ENCODE data around the gene PIP5K1B.

PIP5K1B gene

DNA sequence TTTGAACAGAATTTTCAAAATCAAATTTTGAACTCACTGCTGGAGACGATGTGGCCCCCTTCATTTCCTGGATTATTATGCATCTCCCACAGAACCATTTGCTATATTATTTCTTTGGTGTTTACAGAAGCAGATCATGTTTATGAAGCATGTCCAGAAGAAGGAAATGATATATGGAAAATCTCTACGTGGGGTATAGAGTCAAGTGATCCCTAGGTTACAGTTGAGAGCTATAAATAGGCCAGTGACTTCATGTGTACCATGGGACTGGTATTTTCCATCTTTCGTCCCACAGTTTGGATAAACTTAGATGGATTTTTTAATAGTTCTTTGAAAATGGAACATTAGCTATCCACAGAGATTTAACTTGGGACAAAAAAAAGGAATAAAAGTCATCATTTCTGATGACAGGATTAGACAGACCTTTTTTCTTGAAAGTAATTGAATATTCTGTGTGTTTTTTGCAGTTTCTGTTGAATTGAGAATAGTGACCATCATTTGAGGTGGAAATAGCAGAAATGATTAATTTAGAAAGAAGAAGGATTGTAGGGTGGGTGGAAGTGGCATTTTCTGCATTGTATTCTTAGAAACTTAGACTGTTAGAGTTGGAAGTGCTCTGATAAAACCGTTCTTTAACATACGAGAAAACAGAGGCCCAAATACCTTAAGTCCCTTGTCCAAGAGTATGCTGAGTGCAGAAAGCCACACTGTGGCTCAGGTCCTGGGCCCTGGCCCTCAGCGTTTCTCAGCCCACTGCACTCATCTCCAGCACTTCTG is 136.4 kb downstream of the PIP5K1B start:
- H3K4me1 ChIP-seq (ENCODE audit: insufficient read depth, low read length), result peaks cover 4% of the 10 kb centered on the region; the same call in 1 of the 2 replicates
- no peaks in the 10 kb centered on the region; the same call in 1 of the 2 replicates for H3K36me3 ChIP-seq (ENCODE audit: insufficient read depth, low read length)
- no peaks in the 10 kb centered on the region for H3K9me3 ChIP-seq (ENCODE audit: control insufficient read depth, insufficient read depth, low read length)
- H3K9ac ChIP-seq (ENCODE audit: low read depth, low read length), result no peak overlapping the region

DNA sequence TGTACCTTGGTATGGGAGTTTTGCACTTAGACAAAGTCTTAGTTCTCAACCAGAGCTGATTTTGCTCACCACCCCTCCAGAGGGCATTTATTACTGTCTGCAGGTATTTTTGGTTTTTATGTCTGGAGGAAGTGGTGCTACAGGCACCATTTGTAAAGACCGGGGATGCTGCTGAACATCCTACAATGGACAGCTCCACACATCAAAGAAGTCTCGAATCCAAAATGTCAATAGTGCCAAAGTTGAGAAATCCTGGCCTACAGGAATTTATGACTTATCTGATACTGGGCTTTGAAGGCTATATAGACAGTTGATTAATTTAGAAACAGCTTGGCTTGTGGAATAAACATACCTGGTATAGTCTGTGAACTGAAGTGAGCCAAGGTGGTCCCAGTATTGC is 137.5 kb downstream of the PIP5K1B start:
- 0 out of 2 replicates have a peak, but pooled peaks cover 4% of the 10 kb centered on the region for H3K4me1 ChIP-seq (ENCODE audit: insufficient read depth, low read length)
- no peaks in the 10 kb centered on the region; the same call in 1 of the 2 replicates for H3K36me3 ChIP-seq (ENCODE audit: insufficient read depth, low read length)
- H3K9me3 ChIP-seq (ENCODE audit: control insufficient read depth, insufficient read depth, low read length), result no peaks in the 10 kb centered on the region
- H3K9ac ChIP-seq (ENCODE audit: low read depth, low read length), result no peak overlapping the region

DNA sequence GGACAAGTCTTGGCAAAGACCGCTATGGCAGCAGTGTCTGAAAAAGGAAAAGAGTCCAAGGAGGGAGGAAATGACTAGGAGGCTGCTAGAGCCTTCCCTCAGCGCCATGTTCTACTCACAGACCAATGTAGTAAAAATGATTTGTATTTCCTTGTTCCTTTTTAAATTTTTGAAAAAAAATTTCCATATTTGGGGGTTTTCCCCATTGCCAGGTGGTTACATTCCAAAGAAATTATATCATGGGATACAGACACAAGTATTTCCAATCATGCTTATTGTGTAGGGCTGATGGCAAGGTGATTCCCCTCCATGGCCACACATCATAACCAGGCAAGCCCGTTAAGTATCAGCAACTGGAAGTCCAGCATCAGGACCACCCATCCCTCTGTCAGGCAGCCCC is 138.2 kb downstream of the PIP5K1B start:
- H3K4me1 ChIP-seq (ENCODE audit: insufficient read depth, low read length), result 0 out of 2 replicates have a peak, but pooled peaks cover 4% of the 10 kb centered on the region
- H3K36me3 ChIP-seq (ENCODE audit: insufficient read depth, low read length), result no peaks in the 10 kb centered on the region; the same call in 1 of the 2 replicates
- H3K9ac ChIP-seq (ENCODE audit: low read depth, low read length), result no peak overlapping the region
- no peaks in the 10 kb centered on the region for H3K9me3 ChIP-seq (ENCODE audit: control insufficient read depth, insufficient read depth, low read length)

DNA sequence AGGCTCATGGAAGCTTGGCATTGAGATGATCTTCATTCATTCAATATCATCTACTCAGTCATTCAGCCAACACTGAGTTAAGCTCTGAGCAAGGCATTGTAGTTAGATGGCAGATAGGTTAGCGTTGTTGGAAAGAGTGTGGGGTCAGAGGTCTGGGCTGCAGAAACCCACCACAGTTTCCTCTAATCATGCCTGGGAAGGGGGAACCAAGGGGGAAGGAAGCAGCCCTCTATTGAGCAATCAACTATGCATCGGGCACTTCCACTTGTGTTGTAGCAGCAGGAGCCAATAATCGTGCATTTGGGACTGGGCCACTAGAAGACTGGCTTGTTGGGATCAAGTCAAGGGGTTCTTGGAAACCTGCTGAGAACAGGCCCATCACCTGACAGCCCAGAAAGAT is 139.1 kb downstream of the PIP5K1B start:
- Histone ChIP-seq H3K9me3 (ENCODE audit: control insufficient read depth, insufficient read depth, low read length) (no peaks in the 10 kb centered on the region), H3K9ac (ENCODE audit: low read depth, low read length) (no peak overlapping the region), H3K36me3 (ENCODE audit: insufficient read depth, low read length) (no peaks in the 10 kb centered on the region; the same call in 1 of the 2 replicates), H3K4me1 (ENCODE audit: insufficient read depth, low read length) (0 out of 2 replicates have a peak, but pooled peaks cover 4% of the 10 kb centered on the region)

DNA sequence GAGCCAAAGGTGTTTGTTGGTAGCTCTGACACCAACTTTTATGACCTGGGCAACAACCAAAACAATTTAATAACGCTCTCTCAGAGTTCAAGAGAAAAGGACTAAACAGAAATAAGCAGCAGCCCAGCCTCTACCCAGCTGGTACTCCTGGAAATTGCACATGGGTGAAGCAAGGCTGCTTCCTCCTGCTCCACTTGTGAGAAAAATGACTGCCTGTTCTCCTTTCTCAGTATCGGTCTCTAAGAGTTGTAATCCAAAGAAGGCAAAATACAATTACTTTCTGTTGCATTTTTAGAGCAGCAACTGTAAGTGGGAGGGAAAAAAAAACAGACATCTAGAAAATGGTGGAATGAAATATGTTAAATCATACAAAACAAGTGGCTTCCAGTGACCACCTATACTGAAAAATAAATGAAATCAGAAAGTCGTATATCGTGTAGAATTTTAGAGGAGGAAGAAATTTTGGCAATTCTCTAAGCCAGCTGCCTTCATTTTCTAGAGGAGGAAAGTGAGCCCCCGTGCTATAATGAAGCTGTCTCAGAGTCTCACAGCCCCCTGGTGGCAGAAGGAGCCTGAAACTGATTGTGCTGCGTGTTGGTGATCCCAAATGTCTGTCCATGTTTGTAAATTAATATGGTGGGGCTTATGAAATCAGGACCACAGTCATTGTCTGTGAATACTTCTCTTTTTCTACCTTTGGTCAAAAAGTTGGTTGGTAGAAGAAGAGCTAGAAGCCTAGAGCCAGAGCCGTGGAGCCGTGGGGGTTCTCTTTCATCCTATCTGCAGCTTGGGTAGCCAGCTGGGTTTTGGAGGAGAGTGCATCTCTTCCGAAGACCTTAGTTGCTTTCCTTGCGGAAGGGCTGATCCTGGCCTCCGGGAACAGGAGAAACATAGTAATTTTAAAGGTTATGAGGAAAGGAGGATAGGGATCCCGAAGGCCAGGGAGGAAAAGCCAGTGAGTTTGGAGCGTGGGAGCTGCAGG is 139.9 kb downstream of the PIP5K1B start:
- H3K9me3 ChIP-seq (ENCODE audit: control insufficient read depth, insufficient read depth, low read length), result no peaks in the 10 kb centered on the region
- no peaks in the 10 kb centered on the region; the same call in 1 of the 2 replicates for H3K36me3 ChIP-seq (ENCODE audit: insufficient read depth, low read length)
- 0 out of 2 replicates have a peak, but pooled peaks cover 4% of the 10 kb centered on the region for H3K4me1 ChIP-seq (ENCODE audit: insufficient read depth, low read length)
- H3K9ac ChIP-seq (ENCODE audit: low read depth, low read length), result no peak overlapping the region

DNA sequence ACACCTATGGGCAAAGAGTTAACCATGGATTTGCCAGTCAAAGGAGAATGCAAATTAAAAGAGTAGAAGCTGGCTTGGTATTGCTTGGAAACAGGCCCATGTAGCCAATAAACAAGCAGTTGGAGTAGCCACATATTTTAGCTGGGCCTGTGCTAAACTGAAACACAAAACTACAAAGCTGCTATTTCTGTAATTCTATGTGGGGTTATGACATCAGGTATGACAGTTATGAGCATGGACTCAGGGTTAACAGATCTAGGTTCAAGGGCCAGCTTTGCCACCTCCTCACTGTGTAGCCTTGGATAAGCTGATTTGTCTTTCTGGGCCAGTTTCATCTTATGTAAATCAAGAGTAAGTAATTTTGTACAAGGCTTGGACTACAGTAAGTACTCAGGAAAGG is 142.7 kb downstream of the PIP5K1B start:
- H3K9ac ChIP-seq (ENCODE audit: low read depth, low read length), result no peak overlapping the region
- no peaks in the 10 kb centered on the region for H3K9me3 ChIP-seq (ENCODE audit: control insufficient read depth, insufficient read depth, low read length)
- H3K36me3 ChIP-seq (ENCODE audit: insufficient read depth, low read length), result no peaks in the 10 kb centered on the region; the same call in 1 of the 2 replicates
- H3K4me1 ChIP-seq (ENCODE audit: insufficient read depth, low read length), result 0 out of 2 replicates have a peak, but pooled peaks cover 4% of the 10 kb centered on the region

DNA sequence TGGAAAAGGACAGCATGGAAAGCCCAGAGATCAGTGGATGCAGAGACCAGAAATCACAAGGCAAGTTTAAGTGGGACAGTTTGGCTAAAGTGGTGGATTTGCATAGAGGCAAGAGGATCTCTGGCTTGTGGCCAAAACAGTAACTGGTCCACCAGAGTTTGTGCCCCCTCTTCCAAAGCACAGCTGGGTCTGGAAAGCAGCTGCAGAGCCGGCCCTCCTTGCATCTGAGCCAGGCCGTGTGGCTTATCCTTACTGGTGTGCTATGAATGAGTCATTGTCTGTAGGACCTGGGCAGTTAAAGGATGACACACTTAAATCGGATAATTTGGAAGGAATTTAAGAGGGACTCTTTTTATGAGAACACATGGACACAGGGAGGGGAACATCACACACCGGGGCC is 146.6 kb downstream of the PIP5K1B start:
- no peak overlapping the region for H3K9ac ChIP-seq (ENCODE audit: low read depth, low read length)
- no peaks in the 10 kb centered on the region for H3K36me3 ChIP-seq (ENCODE audit: insufficient read depth, low read length)
- H3K9me3 ChIP-seq (ENCODE audit: control insufficient read depth, insufficient read depth, low read length), result no peaks in the 10 kb centered on the region
- no peaks in the 10 kb centered on the region for H3K4me1 ChIP-seq (ENCODE audit: insufficient read depth, low read length)

DNA sequence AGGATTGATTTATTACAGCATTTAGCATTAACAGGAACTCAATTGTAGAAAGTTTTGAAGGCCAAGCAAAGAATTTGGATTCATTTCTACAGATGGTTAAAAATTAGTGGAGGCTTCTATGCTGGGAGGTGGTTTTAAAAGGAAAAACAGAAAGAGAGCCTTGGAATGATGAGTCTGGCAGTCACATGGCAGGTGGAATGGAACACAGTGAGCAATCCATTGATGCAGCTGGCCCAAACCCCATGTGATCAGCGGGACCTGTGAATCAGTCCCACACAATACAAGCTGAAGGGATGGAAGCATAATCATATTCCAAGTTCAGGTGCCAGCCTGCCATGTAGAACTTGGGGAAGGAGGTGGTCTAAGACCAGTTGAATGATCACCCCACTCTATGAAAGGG is 147.9 kb downstream of the PIP5K1B start:
- no peaks in the 10 kb centered on the region for H3K4me1 ChIP-seq (ENCODE audit: insufficient read depth, low read length)
- no peaks in the 10 kb centered on the region for H3K36me3 ChIP-seq (ENCODE audit: insufficient read depth, low read length)
- H3K9ac ChIP-seq (ENCODE audit: low read depth, low read length), result no peak overlapping the region
- no peaks in the 10 kb centered on the region for H3K9me3 ChIP-seq (ENCODE audit: control insufficient read depth, insufficient read depth, low read length)

DNA sequence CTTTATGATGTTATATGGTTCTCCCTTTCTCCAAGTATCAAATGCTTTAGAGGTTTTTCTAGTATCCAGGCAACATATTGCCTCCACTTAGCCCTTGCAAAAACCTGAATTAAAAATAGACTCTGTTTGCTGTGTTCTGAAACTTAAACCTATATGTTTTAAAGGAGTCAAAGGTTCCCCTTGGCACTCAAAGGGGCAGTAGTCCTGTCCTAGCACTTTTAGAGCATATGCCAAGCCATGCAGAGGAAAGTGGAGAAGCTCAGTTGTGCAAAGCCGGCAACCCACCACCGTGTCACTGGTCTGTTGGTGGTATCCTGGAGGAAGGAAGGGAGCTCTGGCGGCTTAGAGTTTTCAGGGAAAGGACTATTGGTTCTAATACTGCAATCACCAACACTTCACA is 154.3 kb downstream of the PIP5K1B start:
- Histone ChIP-seq H3K36me3 (ENCODE audit: insufficient read depth, low read length) (no peaks in the 10 kb centered on the region), H3K9me3 (ENCODE audit: control insufficient read depth, insufficient read depth, low read length) (no peaks in the 10 kb centered on the region), H3K9ac (ENCODE audit: low read depth, low read length) (no peak overlapping the region), H3K4me1 (ENCODE audit: insufficient read depth, low read length) (no peaks in the 10 kb centered on the region)

DNA sequence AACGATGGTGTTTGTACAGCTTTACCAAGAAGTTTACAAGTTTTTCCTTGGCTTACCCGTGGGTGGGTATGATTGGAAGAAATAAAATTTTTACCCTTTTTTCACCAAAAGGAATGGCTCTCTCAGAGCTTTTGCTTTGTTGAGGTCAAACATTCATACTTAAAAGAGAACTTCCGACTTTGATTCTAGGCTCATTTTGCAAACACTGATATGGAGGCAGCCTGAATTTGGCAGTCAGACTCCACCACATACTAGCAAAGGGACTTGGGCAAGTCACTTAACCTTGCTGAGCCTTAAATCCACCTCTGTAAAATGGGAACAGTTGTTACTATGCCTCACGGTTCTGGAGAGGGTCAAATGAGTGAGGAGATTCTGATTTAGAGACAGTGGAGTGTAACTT is 155.4 kb downstream of the PIP5K1B start:
- Histone ChIP-seq H3K9ac (ENCODE audit: low read depth, low read length) (no peak overlapping the region), H3K4me1 (ENCODE audit: insufficient read depth, low read length) (no peaks in the 10 kb centered on the region), H3K9me3 (ENCODE audit: control insufficient read depth, insufficient read depth, low read length) (no peaks in the 10 kb centered on the region), H3K36me3 (ENCODE audit: insufficient read depth, low read length) (no peaks in the 10 kb centered on the region)

DNA sequence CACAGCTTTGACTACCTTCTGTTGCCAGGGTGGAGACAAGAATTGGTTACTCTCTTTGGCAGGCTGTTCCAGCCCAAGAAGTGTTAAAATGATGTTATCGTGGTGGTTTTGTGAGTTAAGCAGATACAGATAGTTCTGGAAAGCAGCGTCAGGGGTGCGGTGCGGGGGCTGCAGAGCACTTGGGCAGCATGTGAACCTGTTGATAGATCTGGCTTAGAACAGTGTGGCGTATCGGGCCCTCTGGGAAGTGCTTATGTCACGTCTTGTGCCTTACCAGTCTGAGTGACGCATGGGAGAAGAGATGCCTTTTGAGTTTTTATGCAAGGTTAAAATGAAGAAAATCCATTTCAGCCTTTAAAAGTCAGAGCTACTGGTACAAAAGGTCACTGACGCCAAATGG is 156.4 kb downstream of the PIP5K1B start:
- no peaks in the 10 kb centered on the region for H3K9me3 ChIP-seq (ENCODE audit: control insufficient read depth, insufficient read depth, low read length)
- H3K36me3 ChIP-seq (ENCODE audit: insufficient read depth, low read length), result no peaks in the 10 kb centered on the region
- H3K4me1 ChIP-seq (ENCODE audit: insufficient read depth, low read length), result no peaks in the 10 kb centered on the region
- no peak overlapping the region for H3K9ac ChIP-seq (ENCODE audit: low read depth, low read length)

DNA sequence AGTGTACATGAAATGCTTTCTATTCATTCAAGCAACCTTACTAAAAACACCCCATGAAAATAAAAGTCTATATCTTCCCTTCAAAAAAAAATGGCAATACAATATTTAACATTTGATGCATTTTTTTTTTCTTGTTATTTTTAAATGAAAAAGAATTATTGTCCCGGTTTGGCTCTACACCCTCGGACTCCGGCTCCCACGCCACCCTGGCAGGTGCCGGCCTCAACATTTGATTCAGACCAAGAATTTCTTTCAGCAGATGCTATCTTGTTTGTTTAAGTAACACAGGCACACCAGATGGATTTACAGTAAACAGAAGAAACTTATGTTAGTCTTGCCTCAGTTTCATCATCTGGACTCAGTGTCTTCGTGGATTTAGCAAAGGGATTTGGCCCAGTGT is 162.0 kb downstream of the PIP5K1B start:
- Histone ChIP-seq H3K9me3 (ENCODE audit: control insufficient read depth, insufficient read depth, low read length) (no peaks in the 10 kb centered on the region), H3K36me3 (ENCODE audit: insufficient read depth, low read length) (no peaks in the 10 kb centered on the region), H3K4me1 (ENCODE audit: insufficient read depth, low read length) (peaks cover 34% of the 10 kb centered on the region), H3K9ac (ENCODE audit: low read depth, low read length) (no peak overlapping the region)

DNA sequence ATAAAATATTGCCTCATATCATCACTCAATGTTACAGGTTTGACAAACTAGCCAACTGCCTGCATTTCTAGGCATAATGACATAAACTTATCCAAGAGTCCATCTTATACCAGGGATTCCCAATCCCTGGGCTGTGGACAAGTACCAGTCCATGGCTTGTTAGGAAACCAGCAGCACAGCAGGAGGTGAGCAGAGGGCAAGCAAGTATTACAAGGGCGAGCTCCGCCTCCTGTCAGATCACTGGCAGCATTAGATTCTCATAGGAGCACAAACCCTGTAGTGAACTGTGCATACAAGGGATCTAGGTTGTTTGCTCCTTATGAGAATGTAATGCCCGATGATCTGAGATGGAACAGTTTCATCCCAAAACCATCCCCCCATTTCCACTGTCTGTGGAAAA is 164.0 kb downstream of the PIP5K1B start:
- no peaks in the 10 kb centered on the region for H3K9me3 ChIP-seq (ENCODE audit: control insufficient read depth, insufficient read depth, low read length)
- H3K9ac ChIP-seq (ENCODE audit: low read depth, low read length), result no peak overlapping the region
- peaks cover 48% of the 10 kb centered on the region for H3K4me1 ChIP-seq (ENCODE audit: insufficient read depth, low read length)
- H3K36me3 ChIP-seq (ENCODE audit: insufficient read depth, low read length), result no peaks in the 10 kb centered on the region

DNA sequence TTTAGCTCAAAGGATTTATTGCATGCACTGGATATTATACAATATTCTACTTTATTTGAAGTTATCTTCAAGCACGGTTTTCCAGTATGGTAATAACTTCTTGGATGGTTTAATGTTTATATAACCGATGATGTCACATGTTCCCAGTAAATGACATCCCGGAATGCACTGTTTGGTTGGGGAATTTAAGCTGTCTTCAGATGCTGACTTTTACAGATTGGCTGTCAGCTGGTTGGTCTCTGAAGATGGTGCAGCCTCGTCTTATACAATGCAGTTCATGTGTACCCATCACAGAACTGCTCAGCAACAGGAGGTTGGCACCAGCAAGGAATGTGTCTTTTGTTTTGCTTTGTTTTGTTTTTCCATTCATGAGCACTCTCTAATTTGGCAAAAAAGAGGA is 165.0 kb downstream of the PIP5K1B start:
- Histone ChIP-seq H3K4me1 (ENCODE audit: insufficient read depth, low read length) (peaks cover 58% of the 10 kb centered on the region), H3K9me3 (ENCODE audit: control insufficient read depth, insufficient read depth, low read length) (no peaks in the 10 kb centered on the region), H3K36me3 (ENCODE audit: insufficient read depth, low read length) (no peaks in the 10 kb centered on the region), H3K9ac (ENCODE audit: low read depth, low read length) (no peak overlapping the region)

Data from ES-I3 (cell line).